ENCODE data around the gene ZNF397. TPM values are rescaled to one million over a fixed set of nuclear protein-coding genes. Genes with fewer than 3 reads are reported as not detected.

The ZNF397 gene
- total RNA-seq (2021; ENCODE audit: unreplicated experiment) = 9.8 TPM
- polyA plus RNA-seq (2012; ENCODE audit: insufficient read length) = 6.2 TPM
- Bru-seq, nascent RNA = percentile 67 among the genes with signal in this experiment
- BruChase-seq, experiment 1, labeled RNA remaining after a 2-hour chase = percentile 84 among the genes with signal in this experiment
- BruChase-seq, experiment 2, labeled RNA remaining after a 6-hour chase = percentile 69 among the genes with signal in this experiment
- long read RNA-seq, full-length matches to known transcripts = 5 of 14 reads
- long read RNA-seq, partial matches to known transcripts = 0 of 14 reads
- long read RNA-seq, other reads (novel, unspliced or antisense) = 9 of 14 reads

GRCh38 chr18:35240664-35241447, at the start of gene ZNF397:
TSS of gene ZNF397 (plus strand) at chr18:35241034. CDS start at chr18:35242471, 1,437 bp downstream.
- H3K27me3 ChIP-seq (ENCODE audit: control insufficient read depth, insufficient read depth, low read length) = no peaks in the 10 kb centered on the region
- in situ Hi-C loops (cut with HindIII; ENCODE audit: low pct_unique_long_range_greater_than_20kb, low sequenced_read_pairs) = no loop called here
- no TSS peak for BruUV-seq (replicated peaks)
- CTCF ChIA-PET = interaction anchor here (0.7 kb wide), 1 partner anchor 232 kb away, joined by 7 read pairs; no protein-coding TSS in a partner anchor
- peaks cover 7% of the 10 kb centered on the region; the same call in 1 of the 2 replicates for H3K36me3 ChIP-seq (ENCODE audit: control insufficient read depth, insufficient read depth, low read length)
- intact Hi-C loops (cut with micrococcal nuclease; ENCODE audit: unreplicated experiment) = loop anchor here (10.0 kb wide), 1 partner anchor 64 kb away; no protein-coding TSS in a partner anchor
- TF ChIP-seq, protein P1, sequence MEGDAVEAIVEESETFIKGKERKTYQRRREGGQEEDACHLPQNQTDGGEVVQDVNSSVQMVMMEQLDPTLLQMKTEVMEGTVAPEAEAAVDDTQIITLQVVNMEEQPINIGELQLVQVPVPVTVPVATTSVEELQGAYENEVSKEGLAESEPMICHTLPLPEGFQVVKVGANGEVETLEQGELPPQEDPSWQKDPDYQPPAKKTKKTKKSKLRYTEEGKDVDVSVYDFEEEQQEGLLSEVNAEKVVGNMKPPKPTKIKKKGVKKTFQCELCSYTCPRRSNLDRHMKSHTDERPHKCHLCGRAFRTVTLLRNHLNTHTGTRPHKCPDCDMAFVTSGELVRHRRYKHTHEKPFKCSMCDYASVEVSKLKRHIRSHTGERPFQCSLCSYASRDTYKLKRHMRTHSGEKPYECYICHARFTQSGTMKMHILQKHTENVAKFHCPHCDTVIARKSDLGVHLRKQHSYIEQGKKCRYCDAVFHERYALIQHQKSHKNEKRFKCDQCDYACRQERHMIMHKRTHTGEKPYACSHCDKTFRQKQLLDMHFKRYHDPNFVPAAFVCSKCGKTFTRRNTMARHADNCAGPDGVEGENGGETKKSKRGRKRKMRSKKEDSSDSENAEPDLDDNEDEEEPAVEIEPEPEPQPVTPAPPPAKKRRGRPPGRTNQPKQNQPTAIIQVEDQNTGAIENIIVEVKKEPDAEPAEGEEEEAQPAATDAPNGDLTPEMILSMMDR (IDR thresholded peaks at IDR 0.05) = no peak
- peak; percentile 92 for TF ChIP-seq POLR2AphosphoS5 (IDR thresholded peaks at IDR 0.05; ENCODE audit: low read depth, low read length)
- peak within 1 kb of the TSS; percentile 52 to 78 for H3K4me3 ChIP-seq (ENCODE audit: low read depth in 2 of 2, low read length in 2 of 2)
- peaks cover 3% of the 10 kb centered on the region; the same call in 1 of the 2 replicates for H3K4me1 ChIP-seq (ENCODE audit: control insufficient read depth, insufficient read depth, low read length)
- ATAC-seq (peak; percentile 100), DNase-seq (ENCODE audit: low read depth, low spot score) (peak; percentile 57)
- POLR2A ChIA-PET = interaction anchor here (0.6 to 0.7 kb wide), 3 partner anchors 8 to 397 kb away, joined by 3 to 11 read pairs (median 7); no protein-coding TSS in a partner anchor
- H3K27ac ChIP-seq (ENCODE audit: low read length) = peak within 1 kb of the TSS; percentile 93
- peaks cover 40% of the 10 kb centered on the region for H3K9me3 ChIP-seq (ENCODE audit: control insufficient read depth, insufficient read depth, low read depth, low read length)

- H3K4me1 ChIP-seq (ENCODE audit: control insufficient read depth, insufficient read depth, low read length) = no peaks in the 10 kb centered on the region
- in situ Hi-C loops (cut with HindIII; ENCODE audit: low pct_unique_long_range_greater_than_20kb, low sequenced_read_pairs) (no loop called here), intact Hi-C loops (cut with micrococcal nuclease; ENCODE audit: unreplicated experiment) (no loop called here)
- H3K27ac ChIP-seq (ENCODE audit: low read length) = no peak overlapping the region
- ChIA-PET CTCF (no interaction called here), POLR2A (no interaction called here)
- no TSS peak for BruUV-seq (replicated peaks)
- TF ChIP-seq SIN3A (IDR thresholded peaks at IDR 0.05; ENCODE audit: borderline replicate concordance, insufficient read depth, low read depth, low read length) = no peak
- TF ChIP-seq REST (IDR thresholded peaks at IDR 0.05; ENCODE audit: insufficient read depth in 1 of 2, low read depth in 2 of 2, low read length in 1 of 2) = no peak
- no peak for TF ChIP-seq POLR2AphosphoS5 (IDR thresholded peaks at IDR 0.05; ENCODE audit: low read depth, low read length)
- TF ChIP-seq, protein P1 (IDR thresholded peaks at IDR 0.05) = no peak
- no peak for TF ChIP-seq TCF7L2 (IDR thresholded peaks at IDR 0.05; ENCODE audit: low read depth, low read length)
- no peaks in the 10 kb centered on the region for H3K9me3 ChIP-seq (ENCODE audit: control insufficient read depth, insufficient read depth, low read depth, low read length)
- H3K27me3 ChIP-seq (ENCODE audit: control insufficient read depth, insufficient read depth, low read length) = no peaks in the 10 kb centered on the region
- ATAC-seq (no peak), DNase-seq (ENCODE audit: low read depth, low spot score) (no peak)
- H3K4me3 ChIP-seq (ENCODE audit: low read depth in 2 of 2, low read length in 2 of 2) = no peak overlapping the region
- H3K36me3 ChIP-seq (ENCODE audit: control insufficient read depth, insufficient read depth, low read length) = no peaks in the 10 kb centered on the region
Measured at GRCh38 chr18:35191698-35192025, 49.2 kb upstream of the ZNF397 start.
